HEK293 (cell line): Measurements from ENCODE around the gene DDX47.

Experiments
- BCL11B ChIP-seq: fragments of 450-650 bp; formaldehyde crosslinking; IDR thresholded peaks from 2 replicates; pipeline ENCODE4 v1.5.1; 2016; ENCODE audit warnings: low read depth, missing biosample characterization, missing genetic modification characterization
- CTCF ChIP-seq: fragments of 450-650 bp; formaldehyde crosslinking; IDR thresholded peaks from 2 replicates; pipeline ENCODE4 v1.5.1; 2016; ENCODE audit warnings: missing biosample characterization, missing genetic modification characterization
- HOXA7 ChIP-seq: sonication (generic); formaldehyde crosslinking; IDR thresholded peaks from 2 replicates; pipeline ENCODE4 v1.8.1; 2022; ENCODE audit warnings: missing genetic modification reagents, borderline replicate concordance
- KLF16 ChIP-seq: fragments of 450-650 bp; formaldehyde crosslinking; IDR thresholded peaks from 2 replicates; pipeline ENCODE4 v1.5.1; 2017; ENCODE audit warnings: missing biosample characterization, missing genetic modification characterization
- MEIS1 ChIP-seq: sonication (generic); formaldehyde crosslinking; IDR thresholded peaks from 2 replicates; pipeline ENCODE4 v1.8.1; 2022; ENCODE audit warnings: missing genetic modification reagents, mild to moderate bottlenecking, borderline replicate concordance
- PBX3 ChIP-seq: sonication (generic); formaldehyde crosslinking; IDR thresholded peaks from 2 replicates; pipeline ENCODE4 v1.8.1; 2022; ENCODE audit warnings: mild to moderate bottlenecking, moderate library complexity, missing genetic modification reagents
- SETDB1 ChIP-seq: IDR thresholded peaks from one replicate; pipeline ENCODE4 v1.6.1; 2017; ENCODE audit warnings: mild to moderate bottlenecking, low read length, moderate library complexity, mixed read lengths; ENCODE audit not compliant: insufficient read length
- SP7 ChIP-seq: fragments of 450-650 bp; formaldehyde crosslinking; IDR thresholded peaks from 2 replicates; pipeline ENCODE4 v1.5.1; 2016; ENCODE audit warnings: missing biosample characterization, missing genetic modification characterization
- WT1 ChIP-seq: fragments of 450-650 bp; formaldehyde crosslinking; IDR thresholded peaks from 2 replicates; pipeline ENCODE4 v1.5.1; 2016; ENCODE audit warnings: missing biosample characterization, missing genetic modification characterization
- YY1 ChIP-seq: fragments of 450-650 bp; formaldehyde crosslinking; IDR thresholded peaks from 2 replicates; pipeline ENCODE4 v1.5.1; 2018; ENCODE audit warnings: missing biosample characterization, missing genetic modification characterization
- ZBTB49 ChIP-seq: fragments of 450-650 bp; formaldehyde crosslinking; IDR thresholded peaks from 2 replicates; pipeline ENCODE4 v1.5.1; 2016; ENCODE audit warnings: missing biosample characterization, missing genetic modification characterization, low read depth
- ZBTB8A ChIP-seq: fragments of 450-650 bp; formaldehyde crosslinking; IDR thresholded peaks from 2 replicates; pipeline ENCODE4 v1.5.1; 2016; ENCODE audit warnings: missing biosample characterization, missing genetic modification characterization
- ZEB2 ChIP-seq: fragments of 450-650 bp; formaldehyde crosslinking; IDR thresholded peaks from 2 replicates; pipeline ENCODE4 v1.5.1; 2016; ENCODE audit warnings: missing biosample characterization, missing genetic modification characterization
- ZNF132 ChIP-seq: fragments of 450-650 bp; formaldehyde crosslinking; IDR thresholded peaks from 2 replicates; pipeline ENCODE4 v1.5.1; 2017; ENCODE audit warnings: missing biosample characterization, missing genetic modification characterization, borderline replicate concordance
- ZNF138 ChIP-seq: fragments of 450-650 bp; formaldehyde crosslinking; IDR thresholded peaks from 2 replicates; pipeline ENCODE4 v1.5.1; 2016; ENCODE audit warnings: missing biosample characterization, missing genetic modification characterization, borderline replicate concordance
- ZNF140 ChIP-seq: fragments of 450-650 bp; formaldehyde crosslinking; IDR thresholded peaks from 2 replicates; pipeline ENCODE4 v1.5.1; 2016; ENCODE audit warnings: missing biosample characterization, missing genetic modification characterization
- ZNF19 ChIP-seq: fragments of 450-650 bp; formaldehyde crosslinking; IDR thresholded peaks from 2 replicates; pipeline ENCODE4; 2016; ENCODE audit warnings: missing biosample characterization, missing genetic modification characterization, low read depth
- ZNF2 ChIP-seq: fragments of 450-650 bp; formaldehyde crosslinking; IDR thresholded peaks from 2 replicates; pipeline ENCODE4 v1.5.1; 2016; ENCODE audit warnings: missing biosample characterization, missing genetic modification characterization
- ZNF211 ChIP-seq: fragments of 450-650 bp; formaldehyde crosslinking; IDR thresholded peaks from 2 replicates; pipeline ENCODE4 v1.5.1; 2016; ENCODE audit warnings: low read depth, missing biosample characterization, missing genetic modification characterization
- ZNF449 ChIP-seq: fragments of 450-650 bp; formaldehyde crosslinking; IDR thresholded peaks from 2 replicates; pipeline ENCODE4 v1.5.1; 2017; ENCODE audit warnings: missing biosample characterization, mild to moderate bottlenecking, missing genetic modification characterization, moderate library complexity
- ZNF510 ChIP-seq: fragments of 450-650 bp; formaldehyde crosslinking; IDR thresholded peaks from 2 replicates; pipeline ENCODE4 v1.5.1; 2018; ENCODE audit warnings: mild to moderate bottlenecking, missing genetic modification characterization, missing biosample characterization; ENCODE audit not compliant: insufficient replicate concordance
- ZNF610 ChIP-seq: fragments of 450-650 bp; formaldehyde crosslinking; IDR thresholded peaks from 2 replicates; pipeline ENCODE4 v1.5.1; 2016; ENCODE audit warnings: missing biosample characterization, missing genetic modification characterization, borderline replicate concordance
- ZNF626 ChIP-seq: fragments of 450-650 bp; sonication (Bioruptor Pico); formaldehyde crosslinking; IDR thresholded peaks from 2 replicates; pipeline ENCODE4 v1.5.1; 2018; ENCODE audit warnings: missing biosample characterization, missing genetic modification characterization, inconsistent platforms
- ZNF658 ChIP-seq: fragments of 450-650 bp; formaldehyde crosslinking; IDR thresholded peaks from 2 replicates; pipeline ENCODE4; 2016; ENCODE audit warnings: missing biosample characterization, missing genetic modification characterization
- ZNF677 ChIP-seq: fragments of 450-650 bp; IDR thresholded peaks from 2 replicates; pipeline ENCODE4 v1.5.0; 2018; ENCODE audit warnings: missing biosample characterization, mild to moderate bottlenecking, missing genetic modification characterization, moderate library complexity
- ZNF76 ChIP-seq: fragments of 450-650 bp; formaldehyde crosslinking; IDR thresholded peaks from 2 replicates; pipeline ENCODE4; 2016; ENCODE audit warnings: low read depth, missing biosample characterization, missing genetic modification characterization, borderline replicate concordance
- TF ChIP-seq, protein P1 (sequence below): fragments of 450-650 bp; formaldehyde crosslinking; IDR thresholded peaks from 2 replicates; pipeline ENCODE4 v1.5.1; 2016; ENCODE audit warnings: missing biosample characterization, missing genetic modification characterization
- TF ChIP-seq, protein P2 (sequence below): fragments of 450-650 bp; formaldehyde crosslinking; IDR thresholded peaks from 2 replicates; pipeline ENCODE4 v1.5.1; 2016; ENCODE audit warnings: missing biosample characterization, missing genetic modification characterization
- TF ChIP-seq, protein P3 (sequence below): fragments of 450-650 bp; formaldehyde crosslinking; IDR thresholded peaks from 2 replicates; pipeline ENCODE4 v1.5.1; 2016; ENCODE audit warnings: missing biosample characterization, missing genetic modification characterization

Gene DDX47

GRCh38 chr12:12786706-12787601 is 26.2 kb upstream of the DDX47 start (continued):
- TF ChIP-seq ZBTB49 (tag by site-specific recombination), result no peak
- TF ChIP-seq BCL11B (tag by site-specific recombination), result no peak
- no peak for TF ChIP-seq ZNF626 (tag by site-specific recombination)
- TF ChIP-seq ZNF19 (tag by site-specific recombination), result no peak
- TF ChIP-seq ZNF140 (tag by site-specific recombination), result no peak
- TF ChIP-seq KLF16 (tag by site-specific recombination), result no peak
- no peak for TF ChIP-seq HOXA7
- no peak for TF ChIP-seq ZNF76
- TF ChIP-seq ZNF658 (tag by site-specific recombination), result no peak
- TF ChIP-seq, protein P1, sequence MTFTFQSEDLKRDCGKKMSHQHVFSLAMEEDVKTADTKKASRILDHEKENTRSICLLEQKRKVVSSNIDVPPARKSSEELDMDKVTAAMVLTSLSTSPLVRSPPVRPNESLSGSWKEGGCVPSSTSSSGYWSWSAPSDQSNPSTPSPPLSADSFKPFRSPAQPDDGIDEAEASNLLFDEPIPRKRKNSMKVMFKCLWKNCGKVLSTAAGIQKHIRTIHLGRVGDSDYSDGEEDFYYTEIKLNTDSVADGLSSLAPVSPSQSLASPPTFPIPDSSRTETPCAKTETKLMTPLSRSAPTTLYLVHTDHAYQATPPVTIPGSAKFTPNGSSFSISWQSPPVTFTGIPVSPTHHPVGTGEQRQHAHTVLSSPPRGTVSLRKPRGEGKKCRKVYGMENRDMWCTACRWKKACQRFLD, result no peak
- no peak for TF ChIP-seq CTCF (tag by site-specific recombination)
- TF ChIP-seq SETDB1, result no peak
- TF ChIP-seq MEIS1 (CRISPR knock-in tag), result no peak
- TF ChIP-seq ZNF132 (tag by site-specific recombination), result no peak
- TF ChIP-seq ZBTB8A, result peak; percentile 71
- no peak for TF ChIP-seq SP7
- TF ChIP-seq ZNF211 (tag by site-specific recombination), result no peak
- 0 out of 2 replicates have a peak, but pooled peaks have one; percentile 17 for TF ChIP-seq ZNF610 (tag by site-specific recombination)
- peak; percentile 74 for TF ChIP-seq YY1 (tag by site-specific recombination)
- TF ChIP-seq ZNF2 (tag by site-specific recombination), result 0 out of 2 replicates have a peak, but pooled peaks have one; percentile 16
- no peak for TF ChIP-seq WT1 (tag by site-specific recombination)
- no peak for TF ChIP-seq ZNF138 (tag by site-specific recombination)
- TF ChIP-seq, protein P2, sequence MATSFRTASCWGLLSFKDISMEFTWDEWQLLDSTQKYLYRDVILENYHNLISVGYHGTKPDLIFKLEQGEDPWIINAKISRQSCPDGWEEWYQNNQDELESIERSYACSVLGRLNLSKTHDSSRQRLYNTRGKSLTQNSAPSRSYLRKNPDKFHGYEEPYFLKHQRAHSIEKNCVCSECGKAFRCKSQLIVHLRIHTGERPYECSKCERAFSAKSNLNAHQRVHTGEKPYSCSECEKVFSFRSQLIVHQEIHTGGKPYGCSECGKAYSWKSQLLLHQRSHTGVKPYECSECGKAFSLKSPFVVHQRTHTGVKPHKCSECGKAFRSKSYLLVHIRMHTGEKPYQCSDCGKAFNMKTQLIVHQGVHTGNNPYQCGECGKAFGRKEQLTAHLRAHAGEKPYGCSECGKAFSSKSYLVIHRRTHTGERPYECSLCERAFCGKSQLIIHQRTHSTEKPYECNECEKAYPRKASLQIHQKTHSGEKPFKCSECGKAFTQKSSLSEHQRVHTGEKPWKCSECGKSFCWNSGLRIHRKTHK (tag by site-specific recombination), result no peak
- TF ChIP-seq ZNF449 (tag by site-specific recombination), result no peak
- no peak for TF ChIP-seq ZNF677 (tag by site-specific recombination)
- TF ChIP-seq, protein P3, sequence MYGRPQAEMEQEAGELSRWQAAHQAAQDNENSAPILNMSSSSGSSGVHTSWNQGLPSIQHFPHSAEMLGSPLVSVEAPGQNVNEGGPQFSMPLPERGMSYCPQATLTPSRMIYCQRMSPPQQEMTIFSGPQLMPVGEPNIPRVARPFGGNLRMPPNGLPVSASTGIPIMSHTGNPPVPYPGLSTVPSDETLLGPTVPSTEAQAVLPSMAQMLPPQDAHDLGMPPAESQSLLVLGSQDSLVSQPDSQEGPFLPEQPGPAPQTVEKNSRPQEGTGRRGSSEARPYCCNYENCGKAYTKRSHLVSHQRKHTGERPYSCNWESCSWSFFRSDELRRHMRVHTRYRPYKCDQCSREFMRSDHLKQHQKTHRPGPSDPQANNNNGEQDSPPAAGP (tag by site-specific recombination), result no peak
- 0 out of 2 replicates have a peak, but pooled peaks have one; percentile 12 for TF ChIP-seq ZEB2 (tag by site-specific recombination)
- no peak for TF ChIP-seq ZNF510 (tag by site-specific recombination)
- no peak for TF ChIP-seq PBX3 (CRISPR knock-in tag)
